Fibroblast of lung (primary cell): ENCODE results near the gene SLIT1. TPM values are rescaled to one million over a fixed set of nuclear protein-coding genes. Genes with fewer than 3 reads are reported as not detected.

Source experiments
- DNase-seq, 2 donors: peaks; one replicate each; pipeline versions ENCODE4 v3.0.0 to v3.0.0-alpha.2; 2010; ENCODE audit warnings: low read depth in 2 of 2
- H2AFZ ChIP-seq: 2 replicates; pipeline ENCODE4 v1.5.1; 2012; ENCODE audit warnings: low read length, control low read depth, inconsistent platforms
- H3K27ac ChIP-seq: 2 replicates; pipeline ENCODE4 v1.5.1; 2011; ENCODE audit warnings: low read length, control low read depth; ENCODE audit not compliant: insufficient read depth
- H3K27me3 ChIP-seq: 2 replicates; pipeline ENCODE4 v1.5.1; 2011; ENCODE audit warnings: mild to moderate bottlenecking, low read length; ENCODE audit not compliant: control insufficient read depth, insufficient read depth
- H3K36me3 ChIP-seq: 2 replicates; pipeline ENCODE4 v1.5.1; 2011; ENCODE audit warnings: low read length; ENCODE audit not compliant: control insufficient read depth, insufficient read depth
- H3K4me1 ChIP-seq: 2 replicates; pipeline ENCODE4 v1.5.1; 2011; ENCODE audit warnings: low read length; ENCODE audit not compliant: control insufficient read depth, insufficient read depth; ENCODE audit errors: extremely low read depth
- H3K4me2 ChIP-seq: 2 replicates; pipeline ENCODE4 v1.5.1; 2011; ENCODE audit warnings: low read length, control low read depth; ENCODE audit not compliant: insufficient read depth; ENCODE audit errors: extremely low read depth
- H3K4me3 ChIP-seq, 4 experiments: fragments of 200-600 bp in 1 of 4; sonication (generic) in 1 of 4; replicated peaks in 1 of 4; 2 replicates each; pipeline ENCODE4 v1.5.1; 2011 to 2016; ENCODE audit warnings: low read length in 4 of 4, low read depth in 3 of 4, mild to moderate bottlenecking in 3 of 4, control low read depth in 2 of 4, inconsistent platforms in 1 of 4, mixed read lengths in 1 of 4; ENCODE audit not compliant: insufficient read depth in 1 of 4; ENCODE audit errors: control extremely low read depth in 1 of 4
- H3K79me2 ChIP-seq: 2 replicates; pipeline ENCODE4 v1.5.1; 2012; ENCODE audit warnings: mild to moderate bottlenecking, low read length, inconsistent platforms; ENCODE audit not compliant: control insufficient read depth, insufficient read depth
- H3K9ac ChIP-seq: 2 replicates; pipeline ENCODE4 v1.5.1; 2011; ENCODE audit warnings: mild to moderate bottlenecking, low read length, control low read depth; ENCODE audit not compliant: insufficient read depth
- H3K9me3 ChIP-seq: 2 replicates; pipeline ENCODE4 v1.5.1; 2012; ENCODE audit warnings: low read depth, low read length; ENCODE audit not compliant: control insufficient read depth, insufficient read depth
- H4K20me1 ChIP-seq: 2 replicates; pipeline ENCODE4 v1.5.1; 2011; ENCODE audit warnings: low read length; ENCODE audit not compliant: control insufficient read depth, insufficient read depth; ENCODE audit errors: extremely low read depth
- EZH2 ChIP-seq: IDR thresholded peaks from 2 replicates; pipeline ENCODE4 v1.5.1; 2012; ENCODE audit warnings: low read length, control low read depth, mild to moderate bottlenecking; ENCODE audit errors: missing control alignments
- polyA plus RNA-seq, 2 donors: library from polyadenylated mRNA; depleted of rRNA in 1 of 2; stranded (reverse) in 1 of 2; unstranded in 1 of 2; fragments of >200 nt; gene quantifications; 2 replicates each; pipeline ENCODE4 v1.2.1, GENCODE V29; 2011 to 2012; ENCODE audit warnings: missing spikeins in 1 of 2
- total RNA-seq: library from RNA; depleted of rRNA; stranded (reverse); fragments of >200 nt; gene quantifications from 2 replicates; pipeline ENCODE4 v1.2.1, GENCODE V29; 2014
- TF ChIP-seq, protein P1 (sequence below), 2 donors: IDR thresholded peaks in 1 of 2; conservative IDR thresholded peaks in 1 of 2; 1 replicate in 1 of 2; 2 replicates in 1 of 2; pipeline ENCODE4 v1.5.1; 2011 to 2012; ENCODE audit warnings: low read length in 2 of 2, control low read depth in 1 of 2, inconsistent platforms in 1 of 2, low read depth in 1 of 2, mild to moderate bottlenecking in 1 of 2

SLIT1 gene
- total and polyA plus RNA-seq, 2 donors (not counting 1 experiment from before 2014, with no cell fraction given) = 0.02 to 0.17 TPM

DNA sequence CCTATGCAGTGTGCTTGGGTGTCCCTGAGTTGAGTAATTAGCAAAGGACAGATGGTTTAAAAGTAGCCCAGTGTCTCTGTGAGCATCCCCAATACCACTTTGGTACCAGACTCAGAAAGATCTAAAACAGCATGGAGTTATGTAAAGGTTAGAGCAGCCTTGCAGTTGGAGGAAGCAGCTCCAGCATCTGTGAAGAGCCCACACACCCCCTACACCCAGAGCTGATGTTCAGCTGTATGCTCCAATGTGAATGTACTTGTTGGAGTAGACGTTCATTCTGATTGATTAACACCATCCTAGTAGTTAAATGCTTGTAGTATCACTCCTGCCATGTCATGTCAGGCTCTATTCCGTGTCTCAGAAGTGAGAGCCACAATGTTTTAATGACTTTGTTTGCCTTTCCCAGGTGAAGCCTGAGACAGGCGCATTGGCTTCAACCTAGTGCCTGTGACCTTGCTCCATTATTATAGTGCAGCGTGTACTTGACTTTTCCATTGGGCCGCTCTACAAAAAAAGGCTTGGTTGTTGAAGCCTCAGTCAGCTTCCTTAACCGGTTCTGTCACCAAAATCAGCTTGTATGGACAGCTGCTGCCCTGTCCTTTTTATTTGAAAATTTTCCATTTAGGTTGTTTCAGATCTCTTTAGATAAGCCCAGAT is 199.4 kb downstream of the SLIT1 start:
- Histone ChIP-seq H3K4me1 (peaks cover 12% of the 10 kb centered on the region), H3K4me2 (no peak overlapping the region), H3K27me3 (no peaks in the 10 kb centered on the region), H3K4me3 (no peak overlapping the region), H3K27ac (no peak overlapping the region), H2AFZ (no peak overlapping the region), H3K79me2 (no peaks in the 10 kb centered on the region), H3K9me3 (no peaks in the 10 kb centered on the region), H3K36me3 (peaks cover 4% of the 10 kb centered on the region), H3K9ac (no peak overlapping the region), H4K20me1 (no peaks in the 10 kb centered on the region)
- no peak for DNase-seq
- TF ChIP-seq, protein P1, sequence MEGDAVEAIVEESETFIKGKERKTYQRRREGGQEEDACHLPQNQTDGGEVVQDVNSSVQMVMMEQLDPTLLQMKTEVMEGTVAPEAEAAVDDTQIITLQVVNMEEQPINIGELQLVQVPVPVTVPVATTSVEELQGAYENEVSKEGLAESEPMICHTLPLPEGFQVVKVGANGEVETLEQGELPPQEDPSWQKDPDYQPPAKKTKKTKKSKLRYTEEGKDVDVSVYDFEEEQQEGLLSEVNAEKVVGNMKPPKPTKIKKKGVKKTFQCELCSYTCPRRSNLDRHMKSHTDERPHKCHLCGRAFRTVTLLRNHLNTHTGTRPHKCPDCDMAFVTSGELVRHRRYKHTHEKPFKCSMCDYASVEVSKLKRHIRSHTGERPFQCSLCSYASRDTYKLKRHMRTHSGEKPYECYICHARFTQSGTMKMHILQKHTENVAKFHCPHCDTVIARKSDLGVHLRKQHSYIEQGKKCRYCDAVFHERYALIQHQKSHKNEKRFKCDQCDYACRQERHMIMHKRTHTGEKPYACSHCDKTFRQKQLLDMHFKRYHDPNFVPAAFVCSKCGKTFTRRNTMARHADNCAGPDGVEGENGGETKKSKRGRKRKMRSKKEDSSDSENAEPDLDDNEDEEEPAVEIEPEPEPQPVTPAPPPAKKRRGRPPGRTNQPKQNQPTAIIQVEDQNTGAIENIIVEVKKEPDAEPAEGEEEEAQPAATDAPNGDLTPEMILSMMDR (conservative IDR thresholded peaks at IDR 0.05 in 1 of 2, IDR thresholded peaks at IDR 0.05 in 1 of 2; ENCODE audit: low read depth in 1 of 2, low read length in 2 of 2) = no peak
- no peak for TF ChIP-seq EZH2

DNA sequence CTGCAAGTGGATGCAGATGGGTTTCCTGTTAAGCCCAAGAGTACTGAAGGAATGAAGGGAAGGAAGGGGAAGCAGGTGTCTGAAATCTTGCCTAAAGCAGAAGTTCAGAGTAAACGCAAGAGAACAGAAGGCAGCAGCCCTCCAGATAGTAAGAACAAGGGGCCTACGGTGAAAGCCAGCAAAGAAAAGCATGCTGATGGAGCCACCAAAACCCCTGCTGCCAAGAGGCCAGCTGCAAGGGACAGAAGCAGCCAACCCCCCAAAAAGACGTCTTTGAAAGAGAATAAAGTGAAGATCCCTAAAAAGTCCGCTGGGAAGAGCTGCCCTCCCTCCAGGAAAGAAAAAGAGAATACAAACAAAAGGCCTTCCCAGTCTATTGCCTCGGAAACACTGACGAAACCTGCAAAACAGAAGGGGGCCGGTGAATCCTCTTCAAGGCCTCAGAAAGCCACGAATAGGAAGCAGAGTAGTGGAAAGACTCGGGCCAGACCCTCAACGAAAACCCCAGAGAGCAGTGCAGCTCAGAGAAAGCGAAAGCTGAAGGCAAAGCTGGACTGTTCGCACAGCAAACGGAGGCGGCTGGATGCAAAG is 201.1 kb downstream of the SLIT1 start:
- Histone ChIP-seq H3K4me3 (no peak overlapping the region), H2AFZ (no peak overlapping the region), H4K20me1 (no peaks in the 10 kb centered on the region), H3K4me1 (peaks cover 6% of the 10 kb centered on the region), H3K9ac (no peak overlapping the region), H3K4me2 (no peak overlapping the region), H3K36me3 (peaks cover 4% of the 10 kb centered on the region), H3K27ac (no peak overlapping the region), H3K9me3 (no peaks in the 10 kb centered on the region), H3K27me3 (no peaks in the 10 kb centered on the region), H3K79me2 (no peaks in the 10 kb centered on the region)
- DNase-seq = no peak
- TF ChIP-seq, protein P1 (conservative IDR thresholded peaks at IDR 0.05 in 1 of 2, IDR thresholded peaks at IDR 0.05 in 1 of 2; ENCODE audit: low read depth in 1 of 2, low read length in 2 of 2) = no peak
- TF ChIP-seq EZH2 = no peak

DNA sequence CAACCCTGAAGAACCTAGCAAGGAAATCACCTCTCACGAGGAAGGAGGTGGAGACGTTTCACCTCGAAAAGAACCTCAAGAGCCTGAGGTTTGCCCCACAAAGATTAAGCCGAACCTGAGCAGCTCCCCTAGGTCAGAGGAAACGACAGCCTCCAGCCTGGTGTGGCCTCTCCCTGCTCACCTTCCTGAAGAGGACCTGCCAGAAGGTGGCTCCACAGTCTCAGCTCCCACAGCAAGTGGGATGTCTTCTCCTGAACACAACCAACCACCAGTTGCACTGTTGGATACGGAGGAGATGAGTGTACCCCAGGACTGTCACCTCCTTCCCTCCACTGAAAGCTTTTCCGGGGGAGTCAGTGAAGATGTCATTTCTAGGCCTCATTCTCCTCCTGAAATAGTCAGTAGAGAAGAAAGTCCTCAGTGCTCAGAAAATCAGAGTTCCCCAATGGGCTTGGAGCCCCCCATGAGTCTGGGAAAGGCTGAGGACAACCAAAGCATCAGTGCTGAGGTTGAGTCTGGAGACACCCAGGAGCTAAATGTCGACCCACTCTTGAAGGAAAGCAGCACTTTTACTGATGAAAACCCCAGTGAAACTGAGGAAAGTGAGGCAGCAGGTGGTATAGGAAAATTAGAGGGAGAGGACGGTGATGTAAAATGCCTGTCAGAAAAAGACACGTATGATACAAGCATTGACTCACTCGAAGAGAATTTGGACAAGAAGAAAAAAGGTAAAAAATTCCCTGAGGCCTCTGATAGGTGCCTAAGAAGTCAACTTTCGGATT is 203.4 kb downstream of the SLIT1 start:
- H3K4me3 ChIP-seq = no peak overlapping the region
- H3K27ac ChIP-seq = no peak overlapping the region
- no peak overlapping the region for H2AFZ ChIP-seq
- no peak overlapping the region for H3K4me2 ChIP-seq
- TF ChIP-seq, protein P1 (conservative IDR thresholded peaks at IDR 0.05 in 1 of 2, IDR thresholded peaks at IDR 0.05 in 1 of 2; ENCODE audit: low read depth in 1 of 2, low read length in 2 of 2) = no peak
- TF ChIP-seq EZH2 = no peak
- H3K9ac ChIP-seq = no peak overlapping the region
- DNase-seq = no peak
- peaks cover 4% of the 10 kb centered on the region for H3K36me3 ChIP-seq
- no peaks in the 10 kb centered on the region for H3K79me2 ChIP-seq
- H3K9me3 ChIP-seq = no peaks in the 10 kb centered on the region
- no peaks in the 10 kb centered on the region for H4K20me1 ChIP-seq
- no peaks in the 10 kb centered on the region for H3K27me3 ChIP-seq
- no peaks in the 10 kb centered on the region for H3K4me1 ChIP-seq
